NB4 (cell line): ENCODE data around the gene MMP1.

Source experiments
- MYC ChIP-seq: IDR thresholded peaks from 2 replicates; pipeline ENCODE4 v1.6.1; 2011; ENCODE audit warnings: low read depth, low read length
- POLR2A ChIP-seq: IDR thresholded peaks from 2 replicates; pipeline ENCODE4 v1.6.1; 2011; ENCODE audit warnings: mild to moderate bottlenecking; ENCODE audit not compliant: insufficient read length; ENCODE audit errors: extremely low read depth
- TF ChIP-seq, protein P1 (sequence below): IDR thresholded peaks from one replicate; pipeline ENCODE4 v1.5.1; 2012; ENCODE audit warnings: low read depth, low read length
- TF ChIP-seq, protein P2 (sequence below): IDR thresholded peaks from 2 replicates; pipeline ENCODE4 v1.6.1; 2011; ENCODE audit warnings: low read depth, low read length

GRCh38 chr11:102831489-102832440 lies 33.8 kb upstream of the MMP1 start:
- TF ChIP-seq MYC (no peak), POLR2A (no peak)
- TF ChIP-seq, protein P1, sequence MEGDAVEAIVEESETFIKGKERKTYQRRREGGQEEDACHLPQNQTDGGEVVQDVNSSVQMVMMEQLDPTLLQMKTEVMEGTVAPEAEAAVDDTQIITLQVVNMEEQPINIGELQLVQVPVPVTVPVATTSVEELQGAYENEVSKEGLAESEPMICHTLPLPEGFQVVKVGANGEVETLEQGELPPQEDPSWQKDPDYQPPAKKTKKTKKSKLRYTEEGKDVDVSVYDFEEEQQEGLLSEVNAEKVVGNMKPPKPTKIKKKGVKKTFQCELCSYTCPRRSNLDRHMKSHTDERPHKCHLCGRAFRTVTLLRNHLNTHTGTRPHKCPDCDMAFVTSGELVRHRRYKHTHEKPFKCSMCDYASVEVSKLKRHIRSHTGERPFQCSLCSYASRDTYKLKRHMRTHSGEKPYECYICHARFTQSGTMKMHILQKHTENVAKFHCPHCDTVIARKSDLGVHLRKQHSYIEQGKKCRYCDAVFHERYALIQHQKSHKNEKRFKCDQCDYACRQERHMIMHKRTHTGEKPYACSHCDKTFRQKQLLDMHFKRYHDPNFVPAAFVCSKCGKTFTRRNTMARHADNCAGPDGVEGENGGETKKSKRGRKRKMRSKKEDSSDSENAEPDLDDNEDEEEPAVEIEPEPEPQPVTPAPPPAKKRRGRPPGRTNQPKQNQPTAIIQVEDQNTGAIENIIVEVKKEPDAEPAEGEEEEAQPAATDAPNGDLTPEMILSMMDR = no peak
- TF ChIP-seq, protein P2, sequence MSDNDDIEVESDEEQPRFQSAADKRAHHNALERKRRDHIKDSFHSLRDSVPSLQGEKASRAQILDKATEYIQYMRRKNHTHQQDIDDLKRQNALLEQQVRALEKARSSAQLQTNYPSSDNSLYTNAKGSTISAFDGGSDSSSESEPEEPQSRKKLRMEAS = no peak
